KOPT-K1 (cell line): ENCODE data around the gene ZSCAN32.

Experiments
- H3K27ac ChIP-seq: fragments of 200-600 bp; sonication (generic); 2 replicates; pipeline ENCODE4 v1.5.1; 2016; ENCODE audit warnings: antibody characterized with exemption, mild to moderate bottlenecking, low read depth, low read length; ENCODE audit not compliant: poor library complexity, severe bottlenecking
- H3K36me3 ChIP-seq: fragments of 200-600 bp; sonication (generic); 2 replicates; pipeline ENCODE4 v1.5.1; 2017; ENCODE audit warnings: antibody characterized with exemption, mild to moderate bottlenecking, low read length, moderate library complexity; ENCODE audit not compliant: insufficient read depth
- H3K9me3 ChIP-seq: fragments of 200-600 bp; sonication (generic); 2 replicates; pipeline ENCODE4 v1.5.1; 2017; ENCODE audit warnings: antibody characterized with exemption, low read length, mild to moderate bottlenecking; ENCODE audit not compliant: insufficient read depth, poor library complexity, severe bottlenecking

The ZSCAN32 gene

DNA sequence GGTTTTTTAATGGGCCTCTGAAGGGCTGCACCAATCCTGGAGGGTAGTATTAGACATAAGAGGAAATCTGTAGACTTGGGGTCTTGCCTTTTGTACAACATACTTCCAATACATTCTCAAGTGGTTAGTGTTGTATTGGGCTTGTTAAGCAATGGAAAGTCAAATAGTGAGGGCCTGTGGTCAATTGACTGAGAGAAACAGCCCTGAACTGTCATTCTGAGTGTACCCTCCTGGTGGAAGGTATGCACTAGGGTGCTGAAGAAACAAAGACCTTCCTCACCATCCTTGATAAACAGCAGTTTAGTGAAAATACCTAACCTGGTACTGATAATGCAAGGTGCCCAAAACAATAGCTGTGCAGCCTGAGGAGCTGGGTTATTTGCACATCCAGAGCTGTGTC, 22.9 kb downstream of the ZSCAN32 start:
- Histone ChIP-seq H3K36me3 (peaks cover 19% of the 10 kb centered on the region), H3K27ac (no peak overlapping the region), H3K9me3 (peaks cover 57% of the 10 kb centered on the region)

DNA sequence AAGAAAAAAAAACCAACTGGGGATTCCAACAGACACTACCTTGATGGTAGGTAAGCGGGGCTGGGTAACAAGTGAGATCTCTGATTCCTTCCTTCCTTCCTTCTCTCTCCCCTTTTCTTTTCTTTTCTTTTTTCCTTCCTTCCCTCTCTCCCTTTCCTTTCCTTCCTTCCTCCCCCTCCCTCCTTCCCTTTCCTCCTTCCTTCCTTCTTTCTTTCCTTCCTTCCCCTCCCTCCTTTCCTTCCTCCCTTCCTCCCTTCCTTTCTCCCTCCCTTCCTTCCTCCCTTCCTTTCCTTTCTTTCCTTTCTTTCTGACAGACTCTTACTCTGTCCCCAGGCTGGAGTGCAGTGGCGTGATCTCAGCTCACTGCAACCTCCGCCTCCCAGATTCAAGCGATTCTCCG, 25.1 kb downstream of the ZSCAN32 start:
- H3K9me3 ChIP-seq, result peaks cover 34% of the 10 kb centered on the region
- no peak overlapping the region for H3K27ac ChIP-seq
- H3K36me3 ChIP-seq, result no peaks in the 10 kb centered on the region

DNA sequence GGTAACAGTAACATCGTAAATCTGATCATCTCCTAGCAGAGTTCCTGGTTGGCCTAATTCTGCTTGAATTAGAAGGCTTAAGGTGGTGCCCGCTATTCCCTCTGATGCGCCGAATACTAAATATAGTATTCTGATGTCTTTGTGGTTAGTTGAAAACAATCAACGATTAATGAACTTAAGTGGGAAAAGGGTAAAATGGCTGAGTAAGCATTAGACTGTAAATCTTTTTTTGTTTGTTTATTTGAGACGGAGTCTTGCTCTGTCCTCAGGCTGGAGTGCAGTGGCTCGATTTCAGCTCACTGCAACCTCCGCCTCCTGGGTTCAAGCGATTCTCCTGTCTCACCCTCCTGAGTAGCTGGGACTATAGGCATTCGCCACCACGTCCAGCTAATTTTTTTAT, 31.7 kb downstream of the ZSCAN32 start:
- no peak overlapping the region for H3K27ac ChIP-seq
- no peaks in the 10 kb centered on the region for H3K36me3 ChIP-seq
- peaks cover 14% of the 10 kb centered on the region for H3K9me3 ChIP-seq

DNA sequence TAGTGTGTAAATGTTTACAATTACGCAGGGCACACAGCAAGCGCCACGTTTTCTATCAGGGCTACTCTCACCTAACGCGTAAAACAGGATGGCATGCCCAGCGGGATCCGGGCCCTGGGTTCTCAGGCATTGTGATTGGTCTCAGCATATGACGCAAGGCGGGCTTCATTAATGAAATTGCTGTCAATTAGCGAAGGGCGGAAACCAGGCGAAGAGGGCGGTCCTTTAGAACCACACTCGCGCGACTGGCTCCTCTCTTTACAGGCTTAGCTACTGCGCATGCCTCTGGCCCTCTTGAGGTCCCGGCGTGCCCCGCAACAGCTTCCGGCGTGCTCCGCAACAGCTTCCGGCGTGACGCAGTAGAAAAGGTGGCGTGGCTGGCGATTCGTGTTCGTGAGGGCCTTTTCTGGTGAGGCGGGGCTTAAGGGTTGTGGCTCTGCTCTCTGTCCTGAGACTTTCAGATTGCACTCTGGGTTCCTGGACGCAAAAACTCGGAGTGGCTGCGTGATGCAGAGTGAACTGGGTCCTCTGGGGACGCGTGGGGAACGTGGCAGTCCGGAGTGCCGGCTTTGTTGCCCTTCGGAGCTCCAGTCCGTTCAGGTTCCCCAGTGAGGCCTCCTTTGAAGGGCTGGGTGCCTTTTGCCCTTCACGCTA, 35.9 kb downstream of the ZSCAN32 start:
- H3K27ac ChIP-seq, result no peak overlapping the region
- peaks cover 12% of the 10 kb centered on the region for H3K9me3 ChIP-seq
- no peaks in the 10 kb centered on the region for H3K36me3 ChIP-seq

DNA sequence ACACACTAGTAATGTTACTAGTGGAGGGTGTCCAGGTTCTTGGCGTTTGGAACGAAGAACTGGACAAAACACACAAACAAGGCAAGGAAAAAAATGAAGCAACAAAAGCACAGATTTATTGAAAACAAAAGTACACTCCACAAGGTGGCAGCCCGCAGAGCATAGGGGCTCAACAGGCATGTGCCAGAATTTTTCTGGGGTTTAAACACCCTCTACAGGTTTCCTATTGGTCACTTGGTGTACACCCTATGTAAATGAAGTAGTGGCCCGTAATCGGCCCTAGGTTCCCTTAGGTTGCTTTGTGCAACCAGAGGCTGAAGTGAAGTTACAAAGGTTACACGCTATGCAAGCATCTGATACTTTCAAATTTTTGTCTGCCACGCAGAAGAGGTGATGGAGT, 37.0 kb downstream of the ZSCAN32 start:
- H3K9me3 ChIP-seq, result peaks cover 12% of the 10 kb centered on the region
- no peaks in the 10 kb centered on the region for H3K36me3 ChIP-seq
- H3K27ac ChIP-seq, result no peak overlapping the region

DNA sequence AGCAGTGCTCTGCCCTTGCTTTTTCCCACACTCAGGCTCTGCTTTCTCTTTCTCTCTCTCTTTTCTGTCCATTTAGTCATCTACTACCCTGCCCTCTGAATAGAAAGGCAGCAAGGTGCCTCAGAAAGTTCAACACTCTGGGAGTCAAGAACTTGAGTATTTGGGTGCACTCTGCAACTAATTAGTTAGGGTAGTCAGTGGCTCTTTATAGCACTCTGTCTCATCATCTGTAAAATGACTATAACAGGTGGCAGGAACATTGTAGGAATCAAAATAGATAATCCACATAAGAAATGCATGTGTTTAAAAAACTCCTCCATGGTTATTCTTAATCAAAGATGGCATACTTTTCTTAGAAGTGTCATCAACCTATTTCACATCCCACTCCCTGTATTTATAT, 37.9 kb downstream of the ZSCAN32 start:
- peaks cover 12% of the 10 kb centered on the region for H3K9me3 ChIP-seq
- H3K27ac ChIP-seq, result no peak overlapping the region
- no peaks in the 10 kb centered on the region for H3K36me3 ChIP-seq

DNA sequence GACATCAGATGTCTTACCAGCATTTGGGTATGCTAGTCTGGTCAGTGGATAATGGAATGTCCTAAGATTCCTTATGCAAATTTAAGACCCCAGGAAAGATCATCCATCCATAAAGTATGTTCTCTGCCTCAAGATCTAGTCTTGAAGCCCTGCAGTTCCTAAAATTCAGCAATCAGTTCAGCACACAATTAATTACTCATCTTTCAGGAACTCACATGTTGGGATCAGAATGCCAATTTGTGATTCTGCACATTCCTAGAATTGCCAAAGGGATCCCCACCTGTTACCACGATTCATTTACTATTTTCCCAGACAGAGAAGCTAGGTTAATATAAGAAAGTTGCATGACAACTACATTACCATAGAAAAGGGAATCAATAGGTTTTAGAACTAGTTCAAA, 41.9 kb downstream of the ZSCAN32 start:
- Histone ChIP-seq H3K36me3 (no peaks in the 10 kb centered on the region), H3K9me3 (peaks cover 6% of the 10 kb centered on the region), H3K27ac (no peak overlapping the region)

DNA sequence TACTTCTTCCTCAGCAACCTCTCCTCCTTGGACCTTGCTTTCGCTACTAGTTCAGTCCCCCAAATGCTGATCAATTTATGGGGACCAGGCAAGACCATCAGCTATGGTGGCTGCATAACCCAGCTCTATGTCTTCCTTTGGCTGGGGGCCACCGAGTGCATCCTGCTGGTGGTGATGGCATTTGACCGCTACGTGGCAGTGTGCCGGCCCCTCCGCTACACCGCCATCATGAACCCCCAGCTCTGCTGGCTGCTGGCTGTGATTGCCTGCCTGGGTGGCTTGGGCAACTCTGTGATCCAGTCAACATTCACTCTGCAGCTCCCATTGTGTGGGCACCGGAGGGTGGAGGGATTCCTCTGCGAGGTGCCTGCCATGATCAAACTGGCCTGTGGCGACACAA, 44.7 kb downstream of the ZSCAN32 start:
- no peak overlapping the region for H3K27ac ChIP-seq
- no peaks in the 10 kb centered on the region for H3K36me3 ChIP-seq
- H3K9me3 ChIP-seq, result peaks cover 6% of the 10 kb centered on the region

DNA sequence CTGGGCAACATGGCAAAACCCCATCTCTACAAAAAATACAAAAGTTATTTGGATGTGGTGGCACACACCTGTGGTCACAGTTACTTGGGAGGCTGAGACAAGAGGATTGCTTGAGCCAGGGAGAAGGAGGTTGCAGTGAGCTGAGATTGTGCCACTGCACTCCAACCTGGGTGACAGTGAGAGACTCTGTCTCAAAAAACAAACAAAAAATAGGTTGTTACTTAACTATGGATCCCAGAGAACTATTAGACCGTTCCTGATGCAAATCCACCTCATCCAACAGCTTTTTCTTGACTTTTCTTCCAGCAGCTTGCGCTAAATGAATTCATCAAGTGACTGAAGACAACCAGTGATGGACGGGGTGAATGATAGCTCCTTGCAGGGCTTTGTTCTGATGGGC, 45.2 kb downstream of the ZSCAN32 start, which contains the start of gene OR2C1:
Gene OR2C1 (plus strand): TSS at position 301 of the 400 bp plus-strand sequence. CDS start 52 bp downstream, at position 353.
- no peaks in the 10 kb centered on the region for H3K36me3 ChIP-seq
- H3K9me3 ChIP-seq, result peaks cover 6% of the 10 kb centered on the region
- H3K27ac ChIP-seq, result no peak within 1 kb of the TSS

DNA sequence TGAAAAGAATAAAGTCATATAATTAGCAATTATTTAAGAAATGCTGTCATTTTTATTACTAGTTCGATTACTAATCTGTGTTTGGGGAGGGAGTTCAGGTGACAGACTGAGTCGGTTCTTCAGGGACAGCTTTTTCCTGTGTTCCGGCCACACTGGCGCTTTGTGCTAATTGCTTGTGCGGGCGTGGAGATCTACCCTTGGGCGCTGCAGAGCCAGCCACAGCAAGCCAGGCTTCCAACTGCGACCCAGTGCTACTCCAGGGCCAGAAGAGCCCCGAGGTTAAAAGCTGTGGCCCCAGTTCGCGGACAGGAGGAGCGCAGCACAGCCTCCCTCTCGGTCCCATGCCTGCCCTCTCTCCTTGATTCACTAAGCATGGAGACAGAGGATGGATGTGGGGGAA, 51.6 kb downstream of the ZSCAN32 start:
- H3K27ac ChIP-seq, result no peak overlapping the region
- H3K9me3 ChIP-seq, result no peaks in the 10 kb centered on the region
- no peaks in the 10 kb centered on the region for H3K36me3 ChIP-seq

DNA sequence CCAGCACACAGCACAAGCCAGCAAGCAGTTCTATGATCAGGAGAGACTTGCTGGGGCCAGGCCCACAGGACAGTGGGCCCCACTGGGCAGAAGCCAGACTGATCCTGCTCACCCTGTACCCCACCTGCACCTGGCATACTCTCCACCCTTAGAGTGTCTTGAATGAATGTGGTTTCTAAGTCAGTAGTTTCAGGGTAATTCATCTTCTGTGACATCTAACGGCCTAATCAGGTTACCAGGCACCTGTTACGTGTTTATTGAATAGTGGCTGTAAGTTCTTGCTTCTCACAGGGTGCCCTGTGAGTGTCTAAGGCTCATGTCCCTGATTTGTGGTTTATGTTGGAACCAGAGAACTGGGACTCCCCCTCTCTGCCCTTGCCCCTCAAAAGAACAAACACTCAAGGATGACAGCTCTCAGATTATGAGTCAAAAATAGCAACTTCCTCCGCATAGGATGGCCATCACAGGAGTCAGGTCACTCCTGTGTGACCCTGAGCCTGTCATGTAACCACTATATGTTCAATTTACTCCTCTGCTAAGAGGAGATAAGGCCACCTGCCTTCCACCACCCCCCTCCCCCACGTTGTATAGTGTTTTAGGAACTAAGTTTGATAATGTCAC, 52.1 kb downstream of the ZSCAN32 start:
- Histone ChIP-seq H3K27ac (no peak overlapping the region), H3K9me3 (no peaks in the 10 kb centered on the region), H3K36me3 (no peaks in the 10 kb centered on the region)

DNA sequence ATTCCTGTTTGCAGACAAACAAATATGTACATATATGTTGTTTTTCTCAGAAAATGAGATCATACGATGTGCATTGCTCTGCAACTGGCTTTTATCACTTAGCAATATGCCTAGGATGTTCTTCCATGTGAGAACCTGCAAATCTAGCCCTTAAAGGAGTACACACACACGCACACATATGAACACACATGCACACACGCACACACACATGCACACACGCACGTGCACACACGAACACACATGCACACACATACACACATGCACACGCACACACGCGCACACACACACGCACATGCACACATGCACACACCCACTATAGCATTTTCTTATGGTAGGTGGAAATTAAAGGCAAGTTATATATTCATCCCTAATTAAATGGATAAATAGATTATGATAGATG, 53.2 kb downstream of the ZSCAN32 start:
- Histone ChIP-seq H3K36me3 (no peaks in the 10 kb centered on the region), H3K9me3 (no peaks in the 10 kb centered on the region), H3K27ac (no peak overlapping the region)

DNA sequence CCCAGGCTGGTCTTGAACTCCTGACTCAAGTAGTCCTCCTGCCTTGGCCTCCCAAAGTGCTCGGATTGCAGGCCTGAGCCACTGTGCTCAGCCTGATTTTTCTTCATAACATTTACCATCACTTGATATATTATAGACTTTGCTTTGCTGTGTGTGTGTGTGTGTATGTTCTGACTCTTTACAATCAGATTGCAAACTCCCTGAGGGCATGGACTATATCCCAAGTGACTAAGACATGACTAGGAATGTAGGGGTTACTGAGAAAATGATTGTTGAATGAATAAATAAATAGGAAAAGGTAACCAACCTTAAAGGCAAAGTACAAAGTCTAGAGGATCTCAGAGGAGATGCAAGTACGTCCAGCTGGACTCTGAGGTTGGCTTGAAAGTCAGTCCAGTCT, 54.8 kb downstream of the ZSCAN32 start:
- H3K9me3 ChIP-seq, result no peaks in the 10 kb centered on the region
- no peaks in the 10 kb centered on the region for H3K36me3 ChIP-seq
- H3K27ac ChIP-seq, result no peak overlapping the region
